ENCODE measurements around the gene HHIPL1. TPM values are rescaled to one million over a fixed set of nuclear protein-coding genes. Genes with fewer than 3 reads are reported as not detected.

HHIPL1 gene
- polyA plus RNA-seq, 1 donor = 1.8 TPM

DNA sequence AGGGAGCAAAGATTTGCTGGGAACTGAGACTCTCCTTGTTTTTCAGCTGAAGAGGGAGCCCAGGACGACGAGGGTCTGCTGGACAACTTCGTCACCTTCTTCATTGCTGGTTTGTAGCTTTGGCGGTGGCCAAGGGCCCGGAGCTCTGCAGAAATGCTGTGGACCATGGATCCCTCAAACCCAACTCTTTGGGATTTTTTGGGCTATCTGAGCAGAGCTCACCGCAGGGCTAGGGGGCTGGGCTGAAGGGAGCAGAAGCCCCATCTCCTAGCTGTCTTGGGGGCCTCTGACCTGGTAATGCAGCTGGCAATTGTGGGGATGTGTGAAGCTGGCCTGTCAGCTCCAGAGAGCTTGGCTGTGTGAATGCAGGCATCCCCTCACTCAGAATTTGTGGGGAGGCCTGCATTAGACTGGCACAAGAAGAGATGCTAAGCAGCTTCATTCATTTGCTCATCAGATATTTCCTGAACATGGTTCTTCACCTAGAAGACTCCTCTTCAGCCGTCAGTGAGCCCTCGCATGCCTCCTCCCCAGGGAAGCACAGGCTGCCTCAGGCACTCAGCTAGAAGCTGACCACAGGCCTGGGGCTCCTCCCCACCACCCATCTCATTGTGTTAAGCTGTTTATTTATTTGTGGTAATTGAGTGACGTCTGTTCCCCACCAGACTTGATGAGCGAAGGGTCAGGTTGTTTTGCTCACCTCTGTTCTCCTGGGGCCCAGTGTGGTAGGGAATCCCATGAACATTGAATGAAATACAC, 71.3 kb downstream of the HHIPL1 start:
- DNase-seq (ENCODE audit: low read depth) = no peak

- DNase-seq (ENCODE audit: low read depth) = no peak
Measured at GRCh38 chr14:99716850-99717681, 72.1 kb downstream of the HHIPL1 start.

- no peak for DNase-seq (ENCODE audit: low read depth)
Measured at GRCh38 chr14:99717682-99718013, 72.7 kb downstream of the HHIPL1 start.

DNA sequence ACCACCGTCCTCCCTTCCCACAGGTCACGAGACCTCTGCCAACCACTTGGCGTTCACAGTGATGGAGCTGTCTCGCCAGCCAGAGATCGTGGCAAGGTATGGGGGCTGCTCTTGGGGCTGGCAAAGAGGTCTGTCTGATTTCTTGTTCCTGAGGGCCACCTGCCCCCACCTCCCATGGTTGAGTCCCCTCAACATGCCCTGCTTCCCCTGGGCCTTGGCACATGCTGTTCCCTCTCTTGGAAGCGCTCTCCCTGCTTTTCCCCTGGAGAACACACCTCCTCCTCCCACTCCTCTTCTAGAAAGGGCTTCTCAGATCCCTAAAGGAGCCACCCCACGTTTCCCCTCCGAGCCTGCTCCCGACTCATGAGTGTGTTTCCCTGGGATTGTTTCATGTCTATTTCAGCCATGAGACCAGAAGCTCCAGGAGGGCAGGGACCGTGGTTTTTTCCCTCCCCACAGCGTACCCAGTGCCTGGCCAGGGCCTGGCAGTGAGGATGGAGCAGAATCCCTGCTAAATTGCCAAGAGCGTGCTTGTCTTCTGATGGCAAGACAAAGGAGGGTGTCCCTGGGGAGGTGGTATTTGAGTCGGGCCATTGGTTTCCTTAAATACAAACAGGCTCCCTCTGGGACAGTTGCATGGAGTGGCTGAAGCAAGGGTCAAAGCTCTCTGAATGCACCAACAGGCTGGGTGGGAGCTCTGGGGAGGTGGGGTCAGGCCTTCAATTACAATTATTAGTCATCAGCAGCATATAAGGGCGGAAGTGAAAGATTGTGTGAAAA, 73.3 kb downstream of the HHIPL1 start:
- no peak for DNase-seq (ENCODE audit: low read depth)

GRCh38 chr14:99718811-99719192, 73.9 kb downstream of the HHIPL1 start:
- DNase-seq (ENCODE audit: low read depth) = no peak

- no peak for DNase-seq (ENCODE audit: low read depth)
Measured at GRCh38 chr14:99720941-99721791, 76.2 kb downstream of the HHIPL1 start.

GRCh38 chr14:99721792-99722516, 77.0 kb downstream of the HHIPL1 start:
- DNase-seq (ENCODE audit: low read depth) = no peak

- DNase-seq (ENCODE audit: low read depth) = no peak
Measured at GRCh38 chr14:99722741-99723140, 77.8 kb downstream of the HHIPL1 start.

DNA sequence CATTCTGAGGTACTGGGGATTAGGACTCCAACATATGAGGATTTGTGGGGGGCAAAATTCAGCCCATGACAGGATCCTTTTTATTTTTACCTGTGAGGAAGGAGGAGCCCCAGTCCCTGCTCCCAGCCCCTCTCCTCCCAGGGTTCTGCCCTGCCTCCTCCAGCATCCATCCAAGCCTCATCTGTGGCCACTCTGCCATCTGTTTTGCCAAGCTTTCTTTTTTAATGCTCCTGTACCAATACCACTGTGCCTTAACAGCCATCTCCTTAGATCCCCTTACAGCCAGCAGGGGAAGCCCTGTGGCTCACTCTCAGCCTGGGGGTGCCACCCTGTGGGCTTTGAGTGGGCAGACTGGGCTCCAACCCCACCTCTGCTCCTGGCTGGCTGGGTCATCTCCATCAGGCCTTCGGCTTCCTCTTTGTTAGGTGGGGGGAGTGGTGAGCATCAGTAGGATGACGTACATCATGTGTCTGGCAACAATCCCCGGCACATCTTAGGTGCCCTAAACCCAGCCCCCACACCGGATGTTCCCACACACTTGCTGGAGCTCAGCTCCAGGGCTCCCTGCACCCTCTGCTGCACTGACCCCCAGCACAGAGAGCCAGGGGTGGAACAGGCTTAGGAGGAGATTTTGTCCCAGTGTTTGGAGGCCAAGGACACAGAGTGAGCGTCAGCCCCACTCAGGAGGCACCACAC, 79.4 kb downstream of the HHIPL1 start:
- DNase-seq (ENCODE audit: low read depth) = no peak

- DNase-seq (ENCODE audit: low read depth) = no peak
Measured at GRCh38 chr14:99724939-99725773, 80.2 kb downstream of the HHIPL1 start.

DNA sequence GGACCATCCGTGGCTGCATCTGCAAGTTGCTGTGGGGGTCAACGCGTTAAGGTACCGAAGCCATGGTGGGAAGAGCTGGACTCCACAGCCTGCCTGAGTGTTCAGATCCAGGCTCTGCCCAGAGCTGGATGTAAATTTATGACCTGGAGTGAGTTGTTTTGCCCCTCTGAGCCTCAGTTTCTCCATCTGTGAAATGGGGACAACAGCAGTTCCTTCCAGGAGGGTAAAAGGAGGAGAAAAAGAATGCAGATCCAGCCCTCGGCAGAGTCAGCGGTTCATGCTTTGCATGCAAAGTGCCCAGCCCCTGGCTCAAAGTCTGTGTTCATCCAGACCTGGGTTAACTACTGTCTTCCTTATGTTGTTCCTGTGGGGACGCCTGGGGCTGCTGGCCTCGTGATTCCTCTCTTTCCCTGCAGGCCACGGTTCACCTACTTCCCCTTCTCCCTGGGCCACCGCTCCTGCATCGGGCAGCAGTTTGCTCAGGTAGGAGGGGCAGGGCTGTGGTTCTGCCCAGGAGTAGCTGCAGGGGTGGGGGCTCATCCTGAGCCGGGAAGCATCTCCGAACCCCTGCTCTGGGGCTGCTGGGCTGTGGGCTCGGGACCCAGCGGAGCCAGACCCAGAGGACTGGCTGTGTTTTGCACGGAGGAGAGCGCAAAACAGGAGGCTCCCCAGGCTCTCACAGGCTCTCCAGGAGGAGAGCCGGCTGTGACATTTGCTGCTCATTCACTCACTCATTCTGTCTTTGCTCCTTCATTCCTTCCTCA, 81.0 kb downstream of the HHIPL1 start:
- DNase-seq (ENCODE audit: low read depth) = no peak

GRCh38 chr14:99726538-99727095, 81.7 kb downstream of the HHIPL1 start:
- no peak for DNase-seq (ENCODE audit: low read depth)

- no peak for DNase-seq (ENCODE audit: low read depth)
Measured at GRCh38 chr14:99727096-99727870, 82.4 kb downstream of the HHIPL1 start.

DNA sequence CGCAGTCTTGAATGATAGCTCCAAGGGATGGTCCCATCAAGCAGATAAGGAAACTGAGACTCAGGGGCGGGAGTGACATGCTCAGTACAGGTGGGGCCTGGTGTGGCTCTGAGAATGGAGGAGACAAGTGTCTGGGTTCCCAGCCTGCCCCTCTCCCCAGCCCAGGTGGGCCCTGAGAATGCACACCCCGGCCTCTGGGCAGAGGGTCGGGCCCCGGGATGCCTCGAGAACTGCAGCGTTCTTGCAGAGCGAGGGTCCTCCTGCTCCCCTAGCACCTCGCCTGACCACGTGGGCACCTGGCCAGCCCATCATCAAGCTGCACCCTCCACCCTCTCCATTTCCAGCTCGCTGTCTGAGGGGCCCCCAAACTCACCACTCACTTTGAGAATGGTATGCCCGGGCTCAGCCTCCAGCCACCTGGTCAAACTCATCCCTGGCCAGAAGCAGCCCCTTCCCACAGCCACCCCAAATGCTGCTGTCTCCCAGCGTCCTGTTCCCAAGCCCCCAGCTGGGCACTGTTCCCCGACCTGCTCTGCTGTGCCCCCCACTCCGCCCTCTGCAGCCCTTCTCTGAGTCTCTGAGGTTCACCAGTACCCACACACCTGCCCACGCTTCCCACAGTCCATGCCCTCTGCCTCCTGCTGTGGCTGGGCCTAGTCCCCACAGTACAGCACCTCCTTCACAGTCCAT, 83.4 kb downstream of the HHIPL1 start:
- DNase-seq (ENCODE audit: low read depth) = no peak

DNA sequence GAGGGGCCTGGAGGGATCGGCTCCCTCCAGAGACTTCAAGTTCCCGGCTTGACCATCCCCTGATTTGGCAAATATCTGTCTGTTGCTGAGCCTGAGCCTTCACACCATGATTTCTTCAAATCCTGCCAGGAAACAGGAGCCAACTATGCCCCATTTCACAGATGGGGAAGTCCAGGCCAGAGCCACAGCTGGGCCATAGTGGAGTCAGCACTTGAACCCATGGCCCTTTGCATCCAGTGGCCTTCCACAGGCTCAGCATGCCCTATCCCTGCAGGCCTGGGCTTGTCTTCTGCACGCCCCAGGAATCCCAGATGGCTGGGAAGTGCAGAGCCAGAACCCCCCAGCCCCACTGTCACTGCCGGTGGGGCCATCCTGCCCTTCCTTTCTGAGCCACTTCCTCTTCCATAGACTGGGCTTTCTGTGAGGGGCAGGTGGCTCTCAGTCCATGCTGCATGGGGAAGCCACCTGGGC, 84.1 kb downstream of the HHIPL1 start:
- no peak for DNase-seq (ENCODE audit: low read depth)

Measured in forelimb muscle (tissue), 1 donor.